Gastrocnemius medialis (tissue), 4 donors: ENCODE measurements around the gene SH3RF1.

Experiments used
- POLR2A ChIP-seq, 2 donors: fragments of 450-650 bp; IDR thresholded peaks; one replicate each; pipeline ENCODE4 v1.6.1; 2017; ENCODE audit warnings: antibody characterized with exemption in 2 of 2, mild to moderate bottlenecking in 2 of 2, moderate library complexity in 2 of 2
- TF ChIP-seq, protein P1 (sequence below), 5 experiments: fragments of 450-650 bp in 3 of 5; fragments of 200-600 bp in 2 of 5; sonication (generic) in 2 of 5; IDR thresholded peaks in 4 of 5; conservative IDR thresholded peaks in 1 of 5; 1 replicate in 4 of 5; 2 replicates in 1 of 5; pipeline ENCODE4 v1.5.1; 2016 to 2019; ENCODE audit warnings: antibody characterized with exemption in 5 of 5, mild to moderate bottlenecking in 3 of 5, moderate library complexity in 3 of 5

DNA sequence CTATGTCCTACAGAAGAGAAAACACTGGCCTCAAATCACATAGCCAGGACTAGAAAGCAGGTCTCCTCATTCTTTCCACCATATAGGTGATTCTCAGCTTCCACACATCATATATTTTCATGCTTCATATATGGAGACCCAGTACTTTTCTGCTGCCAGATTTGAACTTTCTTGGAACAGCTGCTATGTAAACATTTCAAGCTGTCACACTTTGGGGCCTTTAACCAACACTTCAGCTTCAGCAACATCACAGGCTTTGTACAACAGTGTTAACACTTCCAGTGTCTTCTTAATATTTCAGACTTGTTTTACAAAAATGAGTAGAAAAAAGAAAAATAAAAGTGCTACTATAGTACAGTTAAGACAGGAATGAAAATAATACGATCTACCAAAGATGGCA, 12.6 kb downstream of the SH3RF1 start:
- TF ChIP-seq, protein P1, sequence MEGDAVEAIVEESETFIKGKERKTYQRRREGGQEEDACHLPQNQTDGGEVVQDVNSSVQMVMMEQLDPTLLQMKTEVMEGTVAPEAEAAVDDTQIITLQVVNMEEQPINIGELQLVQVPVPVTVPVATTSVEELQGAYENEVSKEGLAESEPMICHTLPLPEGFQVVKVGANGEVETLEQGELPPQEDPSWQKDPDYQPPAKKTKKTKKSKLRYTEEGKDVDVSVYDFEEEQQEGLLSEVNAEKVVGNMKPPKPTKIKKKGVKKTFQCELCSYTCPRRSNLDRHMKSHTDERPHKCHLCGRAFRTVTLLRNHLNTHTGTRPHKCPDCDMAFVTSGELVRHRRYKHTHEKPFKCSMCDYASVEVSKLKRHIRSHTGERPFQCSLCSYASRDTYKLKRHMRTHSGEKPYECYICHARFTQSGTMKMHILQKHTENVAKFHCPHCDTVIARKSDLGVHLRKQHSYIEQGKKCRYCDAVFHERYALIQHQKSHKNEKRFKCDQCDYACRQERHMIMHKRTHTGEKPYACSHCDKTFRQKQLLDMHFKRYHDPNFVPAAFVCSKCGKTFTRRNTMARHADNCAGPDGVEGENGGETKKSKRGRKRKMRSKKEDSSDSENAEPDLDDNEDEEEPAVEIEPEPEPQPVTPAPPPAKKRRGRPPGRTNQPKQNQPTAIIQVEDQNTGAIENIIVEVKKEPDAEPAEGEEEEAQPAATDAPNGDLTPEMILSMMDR (IDR thresholded peaks at IDR 0.05 in 4 of 5, conservative IDR thresholded peaks at IDR 0.05 in 1 of 5): no peak
- no peak for TF ChIP-seq POLR2A (IDR thresholded peaks at IDR 0.05)
